Spinal cord (tissue), 10 donors: Measurements from ENCODE around the gene ANO6. TPM values are rescaled to one million over a fixed set of nuclear protein-coding genes. Genes with fewer than 3 reads are reported as not detected.

ENCODE experiments used
- DNase-seq, 6 donors: peaks; one replicate each; pipeline versions ENCODE4 v3.0.0 to v3.0.0-alpha.2; 2013 to 2015; ENCODE audit warnings: low spot score in 6 of 6, low read depth in 4 of 6
- H3K27ac ChIP-seq: one replicate; pipeline ENCODE4 v1.5.1; 2013; ENCODE audit warnings: low read depth, low read length, control low read depth
- H3K27me3 ChIP-seq: one replicate; pipeline ENCODE4 v1.6.1; 2013; ENCODE audit warnings: low read length; ENCODE audit not compliant: control insufficient read depth, insufficient read depth
- H3K36me3 ChIP-seq: one replicate; pipeline ENCODE4 v1.6.1; 2013; ENCODE audit warnings: low read length; ENCODE audit not compliant: control insufficient read depth, insufficient read depth
- H3K4me1 ChIP-seq: one replicate; pipeline ENCODE4 v1.6.1; 2013; ENCODE audit warnings: low read length; ENCODE audit not compliant: control insufficient read depth, insufficient read depth
- H3K4me3 ChIP-seq: one replicate; pipeline ENCODE4 v1.5.1; 2013; ENCODE audit warnings: low read depth, low read length, control low read depth
- H3K9me3 ChIP-seq: one replicate; pipeline ENCODE4 v1.6.1; 2013; ENCODE audit warnings: low read length; ENCODE audit not compliant: control insufficient read depth, insufficient read depth
- WGBS: methylation state at CpG from one replicate; pipeline ENCODE4 v1.1.5; 2013; ENCODE audit warnings: missing lambda C conversion rate; ENCODE audit not compliant: insufficient coverage; 5-methylcytosine and 5-hydroxymethylcytosine counted together
- polyA plus RNA-seq, 2 donors: library from polyadenylated mRNA; unstranded; fragments of 120-200 nt; gene quantifications; one replicate each; pipeline ENCODE4 v1.2.1, GENCODE V29; 2013; ENCODE audit not compliant: insufficient read length in 2 of 2
- small RNA-seq: library from RNA; depleted of rRNA; stranded (forward); fragments of <200 nt; gene quantifications from one replicate; pipeline ENCODE3, GENCODE V24; 2014; ENCODE audit warnings: low replicate concordance
- total RNA-seq, 2 donors: library from RNA; depleted of rRNA in 1 of 2; stranded (reverse); fragments of 120-200 nt in 1 of 2; fragments of >200 nt in 1 of 2; gene quantifications; one replicate each; pipeline versions ENCODE4 v1.2.3 to v1.2.4, GENCODE V29; 2013 to 2014
- donor health status: healthy.

The ANO6 gene
- total and polyA plus RNA-seq, 4 donors: 21.6 to 105 (median 42.9) TPM

DNA sequence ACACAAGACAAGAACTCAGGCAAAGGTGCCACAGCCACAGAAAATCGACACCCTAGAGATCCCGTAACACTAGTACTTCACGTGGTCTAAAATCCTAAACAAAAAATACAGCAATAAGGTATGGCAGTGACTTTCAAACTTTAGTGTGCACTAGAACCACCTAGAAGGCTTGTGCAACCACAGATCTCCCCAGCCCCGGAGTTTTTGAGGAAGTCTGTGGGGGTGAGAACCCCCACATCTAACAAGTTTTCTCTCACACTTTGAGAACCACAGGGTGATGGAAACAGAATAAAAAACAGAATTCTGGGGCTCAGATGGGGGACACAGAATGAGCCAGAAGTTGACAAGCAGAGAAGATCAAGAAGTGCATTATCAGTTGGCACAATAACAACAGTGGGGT is 254.0 kb downstream of the ANO6 start:
- Histone ChIP-seq H3K4me1 (no peaks in the 10 kb centered on the region), H3K4me3 (no peak overlapping the region), H3K36me3 (no peaks in the 10 kb centered on the region), H3K27ac (no peak overlapping the region), H3K27me3 (no peaks in the 10 kb centered on the region), H3K9me3 (peaks cover 2% of the 10 kb centered on the region)
- WGBS: 93% methylated on average over 2 of the region's 4 CpGs
- no peak for DNase-seq

DNA sequence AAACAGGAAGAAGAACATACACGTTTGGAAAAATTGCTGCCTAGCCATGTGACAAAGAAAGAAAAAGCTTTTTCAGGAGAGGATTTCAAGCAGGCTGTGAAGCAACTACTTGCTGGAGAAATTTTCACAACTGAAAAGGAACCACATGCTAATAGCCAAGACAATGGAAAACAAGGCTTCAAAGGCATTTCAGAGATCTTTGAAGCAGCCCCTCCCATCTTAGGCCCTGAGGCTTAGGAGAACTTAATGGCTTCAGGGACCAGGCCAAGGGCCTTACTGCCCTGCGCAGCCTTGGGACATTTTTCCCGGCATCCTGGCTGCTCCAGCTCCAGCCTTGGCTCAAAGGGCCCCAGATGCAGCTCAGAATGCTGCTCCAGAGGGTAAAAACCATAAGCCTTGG is 257.7 kb downstream of the ANO6 start:
- DNase-seq: no peak
- Histone ChIP-seq H3K27me3 (no peaks in the 10 kb centered on the region), H3K4me1 (no peaks in the 10 kb centered on the region), H3K36me3 (no peaks in the 10 kb centered on the region), H3K4me3 (no peak overlapping the region), H3K27ac (no peak overlapping the region), H3K9me3 (peaks cover 2% of the 10 kb centered on the region)
- WGBS: 77% methylated on average over 3 of the region's 3 CpGs

DNA sequence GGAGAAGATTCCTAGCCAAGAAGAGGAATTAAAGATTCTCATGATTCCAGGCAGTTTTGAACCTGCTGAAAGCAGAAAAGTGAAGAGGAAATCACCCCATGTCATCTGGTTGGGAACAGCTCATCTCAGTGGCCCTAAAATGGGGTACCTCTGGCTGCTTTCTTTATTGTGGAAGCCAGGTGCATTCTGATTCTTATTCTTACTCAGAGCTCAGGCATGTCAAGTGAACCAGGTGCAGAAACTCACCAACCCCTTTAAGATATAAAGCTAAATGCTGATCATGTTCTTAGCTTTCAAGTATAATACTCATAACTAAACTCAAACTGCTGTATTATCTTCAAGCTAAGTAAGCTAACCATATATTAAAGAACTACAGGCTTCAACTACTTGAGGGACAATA is 259.7 kb downstream of the ANO6 start:
- Histone ChIP-seq H3K4me1 (no peaks in the 10 kb centered on the region), H3K36me3 (no peaks in the 10 kb centered on the region), H3K9me3 (no peaks in the 10 kb centered on the region), H3K4me3 (no peak overlapping the region), H3K27ac (no peak overlapping the region), H3K27me3 (no peaks in the 10 kb centered on the region)
- DNase-seq: no peak

DNA sequence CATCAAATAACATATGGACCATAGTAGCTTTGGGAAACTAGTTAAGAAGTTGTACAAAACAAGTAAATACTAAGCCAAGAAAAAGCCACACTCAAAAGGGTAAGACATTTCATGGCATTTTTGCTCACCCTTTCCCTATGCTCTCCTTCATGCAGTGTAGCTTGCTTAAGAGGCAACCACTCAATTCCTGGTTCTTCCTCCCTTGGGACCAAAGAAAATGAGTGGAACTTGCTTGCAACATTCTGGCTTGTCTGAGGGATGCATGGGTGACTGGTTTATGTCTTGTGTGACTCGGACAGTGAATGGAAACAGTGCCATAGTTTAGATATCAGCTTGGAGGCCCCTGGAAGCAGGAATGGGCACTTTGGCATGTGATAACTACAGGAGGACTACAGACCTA is 261.6 kb downstream of the ANO6 start:
- Histone ChIP-seq H3K36me3 (no peaks in the 10 kb centered on the region), H3K27me3 (no peaks in the 10 kb centered on the region), H3K27ac (no peak overlapping the region), H3K4me1 (no peaks in the 10 kb centered on the region), H3K4me3 (no peak overlapping the region), H3K9me3 (no peaks in the 10 kb centered on the region)
- DNase-seq: no peak
- WGBS: 80% methylated on average over 1 of the region's 1 CpG

DNA sequence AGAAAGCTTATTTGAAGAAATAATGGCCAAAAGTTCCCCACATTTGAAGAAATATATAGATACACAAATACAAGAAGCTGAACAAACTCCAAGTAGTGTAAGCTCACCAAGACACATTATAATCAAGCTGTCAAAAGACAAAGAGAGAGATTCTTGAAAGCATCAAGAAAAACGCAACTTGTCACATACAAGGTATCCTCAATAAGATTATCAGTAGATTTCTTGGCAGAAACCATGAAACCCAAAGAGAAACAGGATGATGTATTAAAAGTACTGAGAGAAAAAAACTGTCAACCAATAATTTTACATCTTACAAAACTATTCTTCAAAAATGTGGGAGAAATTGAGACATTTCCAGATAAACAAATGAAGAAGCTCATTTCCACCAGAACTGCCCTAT is 263.0 kb downstream of the ANO6 start:
- no peak for DNase-seq
- no peaks in the 10 kb centered on the region for H3K36me3 ChIP-seq
- no peak overlapping the region for H3K4me3 ChIP-seq
- no peaks in the 10 kb centered on the region for H3K9me3 ChIP-seq
- no peak overlapping the region for H3K27ac ChIP-seq
- WGBS: no CpG with 5 or more reads among the region's 1 CpG
- H3K27me3 ChIP-seq: no peaks in the 10 kb centered on the region
- no peaks in the 10 kb centered on the region for H3K4me1 ChIP-seq

DNA sequence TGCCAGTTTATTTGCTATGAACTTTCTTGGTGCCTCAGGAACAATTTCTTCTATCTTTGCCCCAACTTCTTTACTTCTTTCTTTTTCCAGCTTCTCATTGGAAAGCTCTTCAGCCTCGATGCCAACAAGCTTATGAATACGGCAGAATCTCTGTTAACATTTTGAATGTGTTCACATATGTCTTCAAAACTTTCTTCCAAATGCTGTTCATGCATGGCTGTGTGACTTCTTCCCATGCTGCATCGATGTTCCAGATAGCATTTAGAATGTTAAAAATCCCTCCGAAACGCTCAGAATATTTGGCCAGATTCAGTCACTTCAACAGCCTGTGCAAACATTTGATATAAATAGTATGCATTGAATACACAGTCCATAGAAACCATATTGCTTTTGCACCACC is 265.9 kb downstream of the ANO6 start:
- Histone ChIP-seq H3K9me3 (no peaks in the 10 kb centered on the region), H3K4me1 (no peaks in the 10 kb centered on the region), H3K36me3 (no peaks in the 10 kb centered on the region), H3K27me3 (no peaks in the 10 kb centered on the region), H3K27ac (no peak overlapping the region), H3K4me3 (no peak overlapping the region)
- WGBS: 87% methylated on average over 2 of the region's 5 CpGs
- DNase-seq: peak in 1 of 6 donors; percentile 84

DNA sequence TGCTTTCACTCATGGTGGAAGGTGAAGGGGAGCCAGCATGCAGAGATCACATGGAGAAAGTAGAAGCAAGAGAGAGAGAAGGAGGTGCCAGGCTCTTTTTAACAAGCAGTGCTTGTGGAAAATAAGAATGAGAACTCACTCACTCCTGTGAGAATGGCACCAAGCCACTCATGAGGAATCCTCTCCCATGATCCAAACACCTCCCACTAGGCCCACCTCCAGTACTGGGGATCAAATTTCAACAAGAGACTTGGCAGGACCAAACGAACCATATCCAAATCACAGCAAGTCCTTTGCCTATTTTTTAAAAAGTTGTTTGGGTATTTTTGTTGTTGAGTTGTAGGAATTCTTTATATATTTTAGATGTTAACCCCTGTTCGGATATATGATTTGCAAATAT is 267.7 kb downstream of the ANO6 start:
- DNase-seq: peak in 1 of 6 donors; percentile 13
- no peaks in the 10 kb centered on the region for H3K9me3 ChIP-seq
- no CpG with 5 or more reads among the region's 2 CpGs for WGBS
- no peak overlapping the region for H3K27ac ChIP-seq
- H3K4me1 ChIP-seq: no peaks in the 10 kb centered on the region
- no peak overlapping the region for H3K4me3 ChIP-seq
- no peaks in the 10 kb centered on the region for H3K36me3 ChIP-seq
- H3K27me3 ChIP-seq: no peaks in the 10 kb centered on the region

Small RNAs within 50 kb of the gene (small RNA-seq; reads per million reads assigned to genes)
- gene AC009248.2: not detected

Other genes with a start within 250 kb of the ANO6 start
- gene DBX2, start 165.0 kb upstream of the ANO6 start, total RNA-seq: 10 to 100 TPM in 1 of 2 donors, 1 to 10 TPM in 1; 5.0 to 13.0 TPM
- 10 to 100 TPM; 15.6 to 27.8 TPM for gene DBX2, start 165.0 kb upstream of the ANO6 start, polyA plus RNA-seq